Adrenal gland (tissue), 12 donors: ENCODE data around the gene RALB. TPM values are rescaled to one million over a fixed set of nuclear protein-coding genes. Genes with fewer than 3 reads are reported as not detected.
A peak's percentile ranks its signal among the peaks of the same experiment; 100 is the strongest.

ENCODE experiments used
- DNase-seq, 7 donors: peaks; one replicate each; pipeline ENCODE4 v3.0.0-alpha.2; 2019 to 2020
- H3K27ac ChIP-seq, 5 donors: fragments of 200-600 bp; sonication (generic) in 4 of 5; 1 replicate in 3 of 5; 2 replicates in 2 of 5; pipeline versions ENCODE4 v1.5.1 to v1.8.0; 2016 to 2020; ENCODE audit warnings: mild to moderate bottlenecking in 1 of 5
- H3K27me3 ChIP-seq: fragments of 200-600 bp; 2 replicates; pipeline ENCODE4 v1.8.0; 2021
- H3K36me3 ChIP-seq, 2 donors: fragments of 200-600 bp; replicated peaks in 1 of 2; 1 replicate in 1 of 2; 2 replicates in 1 of 2; pipeline versions ENCODE4 v1.5.1 to v1.8.0; 2018 to 2022
- H3K4me1 ChIP-seq, 2 donors: fragments of 200-600 bp; replicated peaks in 1 of 2; 1 replicate in 1 of 2; 2 replicates in 1 of 2; pipeline versions ENCODE4 v1.5.1 to v1.8.0; 2018 to 2021
- H3K4me3 ChIP-seq, 4 donors: fragments of 200-600 bp; sonication (generic) in 3 of 4; one replicate each; pipeline ENCODE4 v1.5.1; 2016 to 2018
- H3K9me3 ChIP-seq, 3 donors: fragments of 200-600 bp; sonication (generic) in 1 of 3; replicated peaks in 1 of 3; 1 replicate in 2 of 3; 2 replicates in 1 of 3; pipeline versions ENCODE4 v1.5.1 to v1.8.0; 2016 to 2021
- POLR2A ChIP-seq, 2 donors: fragments of 450-650 bp; IDR thresholded peaks; one replicate each; pipeline ENCODE4 v1.6.1; 2017; ENCODE audit warnings: antibody characterized with exemption in 2 of 2, mild to moderate bottlenecking in 2 of 2, moderate library complexity in 1 of 2
- WGBS, 4 donors: extraction: QIAGEN DNeasy Blood & Tissue Kit in 2 of 4; methylation state at CpG; one replicate each; pipeline versions ENCODE4 v1.1.5 to v1.1.7; 2013 to 2017; 5-methylcytosine and 5-hydroxymethylcytosine counted together
- intact Hi-C, 2 donors: fragments of 100-400 bp; cut with DNase I; formaldehyde crosslinking; loops; one replicate each; pipeline versions ENCODE4 v1.14.1 to v1.15.0; 2022 to 2023
- polyA plus RNA-seq, 3 donors: library from polyadenylated mRNA; stranded (reverse); fragments of 200-250 nt in 2 of 3; fragments of 350-450 nt in 1 of 3; fragmentation: Illumina TruSeq in 1 of 3; extraction: RNeasy Lipid Tissue Mini Kit (QIAGEN cat#74804) in 1 of 3; gene quantifications; one replicate each; pipeline ENCODE4 v1.2.3, GENCODE V29; 2013 to 2014
- total RNA-seq, 9 donors: library from RNA; depleted of rRNA in 4 of 9; stranded (reverse); fragments of >200 nt in 4 of 9; fragments of 120-200 nt in 1 of 9; fragmentation: NEBNext Ultra II Directional in 1 of 9; extraction: Animal tissue kit (Norgen Biotek cat#: 25700) in 1 of 9; gene quantifications; one replicate each; pipeline versions ENCODE4 v1.1.0 to v1.2.4, GENCODE V29; 2013 to 2023
- TF ChIP-seq, protein P1 (sequence below), 6 experiments: fragments of 450-650 bp in 4 of 6; fragments of 200-600 bp in 2 of 6; sonication (generic) in 1 of 6; IDR thresholded peaks; 1 replicate in 5 of 6; 2 replicates in 1 of 6; pipeline versions ENCODE4 v1.5.1 to v1.8.0; 2016 to 2021; ENCODE audit warnings: antibody characterized with exemption in 6 of 6, mild to moderate bottlenecking in 2 of 6, moderate library complexity in 1 of 6
- donor health status: healthy with polysubstance abuse.
- donor health status: Bipolar disorder and iron deficiency.
- donor health status: DM: yes; HTN: yes; CAD: no.
- donor health status: DM: no; HTN: no; CAD: no.
- donor health status: DM: no; HTN: no; CAD: no.
- donor health status: DM: yes; HTN: yes; CAD: no.

RALB gene
- total and polyA plus RNA-seq, 12 donors, result 20.7 to 94.3 (median 51.6) TPM

DNA sequence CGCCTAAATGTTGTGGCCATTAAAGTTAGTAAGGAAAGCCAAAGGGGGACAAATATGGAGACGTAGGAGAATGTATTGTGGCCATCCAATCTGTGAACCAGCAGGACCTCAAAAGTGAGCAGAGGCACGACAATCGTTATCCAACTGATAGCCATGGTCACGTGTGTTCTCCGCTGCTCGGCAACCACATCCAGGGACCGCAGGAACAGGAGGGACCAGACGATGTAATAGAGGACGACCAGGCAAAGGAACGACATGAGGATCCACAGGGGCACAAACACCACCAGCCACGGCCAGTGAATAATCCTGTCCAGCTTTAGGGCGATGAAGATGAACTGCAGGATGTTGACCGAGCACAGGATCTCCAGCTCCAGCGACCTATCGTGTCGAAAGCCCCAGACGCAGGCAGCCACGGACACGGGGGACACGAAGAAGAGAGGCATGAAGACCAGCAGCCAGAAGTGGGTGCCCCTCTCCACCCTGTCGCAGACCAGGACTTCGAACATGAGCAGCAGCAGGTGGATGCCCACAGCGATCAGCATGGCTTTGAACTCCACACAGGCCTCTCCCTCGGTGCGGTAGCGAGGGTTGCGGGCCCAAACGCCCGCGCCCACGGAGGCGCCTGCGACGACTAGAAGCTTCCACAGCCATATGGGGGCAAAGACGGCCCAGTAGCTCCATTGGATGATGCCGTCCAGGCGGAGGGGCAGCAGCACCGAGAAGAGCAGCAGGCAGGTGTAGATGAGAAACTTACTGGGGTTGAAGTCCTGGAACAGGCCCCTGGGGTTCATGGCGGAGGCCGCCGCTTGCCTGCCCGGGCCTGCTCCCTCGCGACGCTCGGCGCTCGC, 30.2 kb upstream of the RALB start:
- DNase-seq, result peak in 2 of 7 donors; percentile 36 to 55
- H3K36me3 ChIP-seq, result no peaks in the 10 kb centered on the region
- H3K9me3 ChIP-seq, result no peaks in the 10 kb centered on the region
- peak overlapping the region in 2 of 4 donors; percentile 47 to 68 for H3K4me3 ChIP-seq
- peak overlapping the region in 4 of 5 donors; percentile 75 to 96 (median 93) for H3K27ac ChIP-seq
- no peaks in the 10 kb centered on the region for H3K27me3 ChIP-seq
- intact Hi-C loops, result no loop called here
- 77 to 95% (median 87%) methylated on average over 23 to 49 of the region's 49 CpGs for WGBS, 4 donors
- TF ChIP-seq, protein P1, sequence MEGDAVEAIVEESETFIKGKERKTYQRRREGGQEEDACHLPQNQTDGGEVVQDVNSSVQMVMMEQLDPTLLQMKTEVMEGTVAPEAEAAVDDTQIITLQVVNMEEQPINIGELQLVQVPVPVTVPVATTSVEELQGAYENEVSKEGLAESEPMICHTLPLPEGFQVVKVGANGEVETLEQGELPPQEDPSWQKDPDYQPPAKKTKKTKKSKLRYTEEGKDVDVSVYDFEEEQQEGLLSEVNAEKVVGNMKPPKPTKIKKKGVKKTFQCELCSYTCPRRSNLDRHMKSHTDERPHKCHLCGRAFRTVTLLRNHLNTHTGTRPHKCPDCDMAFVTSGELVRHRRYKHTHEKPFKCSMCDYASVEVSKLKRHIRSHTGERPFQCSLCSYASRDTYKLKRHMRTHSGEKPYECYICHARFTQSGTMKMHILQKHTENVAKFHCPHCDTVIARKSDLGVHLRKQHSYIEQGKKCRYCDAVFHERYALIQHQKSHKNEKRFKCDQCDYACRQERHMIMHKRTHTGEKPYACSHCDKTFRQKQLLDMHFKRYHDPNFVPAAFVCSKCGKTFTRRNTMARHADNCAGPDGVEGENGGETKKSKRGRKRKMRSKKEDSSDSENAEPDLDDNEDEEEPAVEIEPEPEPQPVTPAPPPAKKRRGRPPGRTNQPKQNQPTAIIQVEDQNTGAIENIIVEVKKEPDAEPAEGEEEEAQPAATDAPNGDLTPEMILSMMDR (IDR thresholded peaks at IDR 0.05), result no peak
- no peak for TF ChIP-seq POLR2A (IDR thresholded peaks at IDR 0.05)
- peaks cover 0 to 23% of the 10 kb centered on the region in 2 donors for H3K4me1 ChIP-seq

DNA sequence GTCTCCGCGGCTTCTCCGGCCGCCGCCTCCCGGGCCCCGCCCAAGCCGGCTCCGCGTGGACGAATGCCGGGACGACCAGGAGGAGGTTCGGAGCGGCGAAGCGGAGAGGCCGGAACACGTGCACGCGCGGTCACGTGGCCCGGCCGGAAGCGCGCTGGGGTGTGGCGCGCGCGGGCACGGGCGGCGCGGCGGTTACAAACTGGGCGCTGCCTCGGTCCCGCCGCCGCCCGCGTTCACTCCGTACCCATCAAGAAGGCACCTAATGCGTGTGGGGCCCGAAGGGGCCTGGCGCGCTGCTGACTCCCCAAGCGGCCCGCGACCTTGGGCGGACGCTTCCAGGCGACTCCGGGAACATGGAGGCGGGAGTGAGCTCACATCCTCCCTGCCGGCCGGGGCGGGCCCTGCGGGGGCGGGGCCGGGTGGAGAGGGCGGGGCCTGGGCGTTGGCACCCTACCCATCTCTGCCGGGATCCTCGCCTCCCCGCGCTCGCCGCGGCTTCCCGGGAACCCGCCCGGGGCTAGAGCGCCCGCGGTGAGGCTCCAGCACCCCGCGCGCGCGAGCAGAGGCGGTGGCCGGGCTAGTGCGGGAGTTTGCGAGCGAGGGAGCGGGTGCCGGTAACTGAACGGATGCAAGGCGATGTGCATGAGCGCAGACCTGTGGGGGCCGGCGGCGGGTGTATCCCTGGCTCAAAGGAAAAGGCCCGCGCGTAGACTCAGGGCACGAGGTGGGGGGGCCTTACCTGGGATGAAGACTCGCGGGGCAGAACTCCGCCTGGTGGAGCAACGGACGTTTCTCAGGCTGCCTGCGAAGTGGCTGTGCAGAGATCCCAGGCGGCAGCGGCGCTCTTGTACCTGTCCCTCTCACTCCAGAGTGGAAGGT, 29.4 kb upstream of the RALB start, which contains the start of gene TMEM185B:
Gene TMEM185B, minus strand, starts transcription at position 367 of the 879 bp plus-strand sequence. CDS start 424 bp downstream, outside the sequence.
- Histone ChIP-seq H3K36me3 (no peaks in the 10 kb centered on the region), H3K4me1 (peaks cover 0 to 30% of the 10 kb centered on the region in 2 donors), H3K9me3 (no peaks in the 10 kb centered on the region), H3K27me3 (no peaks in the 10 kb centered on the region), H3K27ac (peak within 1 kb of the TSS; percentile 60 to 96 (median 91)), H3K4me3 (peak within 1 kb of the TSS; percentile 43 to 68 (median 48))
- WGBS, 4 donors, result 1 to 6% (median 4%) methylated on average over 7 to 108 of the region's 108 CpGs
- DNase-seq, result peak; percentile 91 to 95 (median 91)
- intact Hi-C loops, result no loop called here
- peak; percentile 45 for TF ChIP-seq POLR2A (IDR thresholded peaks at IDR 0.05)
- TF ChIP-seq, protein P1 (IDR thresholded peaks at IDR 0.05), result peak in 5 of 6 experiments; percentile 6 to 48 (median 35)

DNA sequence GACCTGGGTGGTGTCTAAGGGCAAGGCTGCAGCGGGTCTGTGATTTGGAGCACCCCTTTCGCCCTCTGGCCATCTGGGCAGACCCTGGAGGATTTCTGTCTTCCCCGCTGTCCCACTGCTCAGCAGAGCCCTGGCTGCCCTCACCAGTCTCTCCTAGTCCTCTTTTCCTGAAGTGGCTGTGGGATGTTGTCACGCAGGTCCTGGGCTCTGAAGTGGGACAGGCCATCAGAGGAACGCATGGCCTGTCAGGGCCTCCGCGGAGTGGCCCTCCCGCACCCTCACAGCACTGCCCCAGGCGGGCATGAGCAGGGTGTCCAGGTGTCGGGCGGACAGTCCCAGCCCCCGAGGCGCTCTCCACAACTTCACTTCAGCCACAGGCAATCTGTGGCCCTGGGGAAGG, 28.4 kb upstream of the RALB start:
- WGBS, 4 donors, result 90 to 100% (median 98%) methylated on average over 5 to 13 of the region's 13 CpGs
- H3K27me3 ChIP-seq, result no peaks in the 10 kb centered on the region
- peaks cover 0 to 30% of the 10 kb centered on the region in 2 donors for H3K4me1 ChIP-seq
- no peak overlapping the region for H3K4me3 ChIP-seq
- H3K9me3 ChIP-seq, result no peaks in the 10 kb centered on the region
- no peak overlapping the region for H3K27ac ChIP-seq
- no peak for DNase-seq
- no peak for TF ChIP-seq POLR2A (IDR thresholded peaks at IDR 0.05)
- TF ChIP-seq, protein P1 (IDR thresholded peaks at IDR 0.05), result no peak
- no peaks in the 10 kb centered on the region for H3K36me3 ChIP-seq
- intact Hi-C loops, result no loop called here
